ENCODE measurements around the gene MRPL18.
"Not testable (repeated sequence)": the region's sequence is repeated elsewhere in the genome, so short reads cannot be mapped to it uniquely, and the experiment has no call there.

MRPL18 gene

DNA sequence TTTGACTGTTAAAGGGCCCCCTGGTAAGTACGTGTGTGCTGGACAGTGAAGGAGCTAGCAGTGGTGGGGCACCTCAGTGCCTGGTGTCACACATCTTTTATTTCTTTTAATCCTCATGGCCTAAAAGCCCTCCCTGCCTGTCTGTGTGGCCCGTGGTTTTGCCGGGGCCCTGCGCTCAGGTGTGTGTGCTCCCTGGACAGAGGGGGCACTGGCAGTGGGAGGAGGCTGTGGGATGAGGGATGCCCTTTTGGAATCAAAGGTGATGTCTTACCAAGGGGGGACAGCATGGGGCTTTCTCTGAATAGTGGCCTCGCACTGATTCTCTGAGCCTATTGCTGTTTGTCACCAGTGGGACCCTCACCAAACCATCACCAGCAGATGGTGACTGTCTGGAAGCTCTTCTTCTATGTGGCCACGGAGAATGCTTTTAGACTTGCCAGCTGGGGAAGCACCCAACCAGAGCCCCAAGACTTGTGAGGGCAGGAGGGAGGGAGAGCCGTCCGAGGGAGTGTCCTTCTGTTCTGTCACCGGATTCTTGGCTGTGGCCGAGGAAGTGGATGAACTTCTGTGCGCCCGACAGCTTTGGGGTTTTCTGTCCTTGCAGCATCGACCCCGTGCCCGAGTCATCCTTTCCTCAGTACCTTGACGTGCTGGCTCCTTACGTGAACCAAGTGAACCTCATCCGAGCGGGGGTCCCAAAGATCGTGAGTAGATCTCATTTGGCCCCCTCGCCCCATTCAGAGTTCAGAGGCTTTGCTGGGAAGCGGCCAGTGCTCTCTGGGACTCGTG is 27.9 kb downstream of the MRPL18 start:
- DNase-seq = no peak

DNA sequence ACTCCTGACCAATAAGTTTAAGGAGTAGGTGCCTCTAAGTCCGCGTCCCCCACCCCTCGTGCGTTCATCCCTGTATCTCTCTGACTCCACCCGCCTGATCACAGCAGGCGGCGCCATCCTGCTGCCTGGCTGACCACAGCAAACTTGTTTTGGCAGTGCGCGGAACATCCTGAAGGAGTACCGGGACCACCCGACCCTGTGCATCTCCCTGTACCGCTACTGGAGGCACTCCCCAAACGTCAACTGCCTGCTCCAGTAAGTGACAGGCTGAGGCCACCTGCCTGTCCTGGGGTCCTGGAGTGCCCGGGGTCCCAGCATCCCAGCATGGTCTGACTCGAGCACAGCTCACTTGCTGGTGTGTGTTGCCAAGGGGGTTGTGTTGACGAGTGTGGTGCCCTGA is 28.8 kb downstream of the MRPL18 start:
- DNase-seq = no peak

DNA sequence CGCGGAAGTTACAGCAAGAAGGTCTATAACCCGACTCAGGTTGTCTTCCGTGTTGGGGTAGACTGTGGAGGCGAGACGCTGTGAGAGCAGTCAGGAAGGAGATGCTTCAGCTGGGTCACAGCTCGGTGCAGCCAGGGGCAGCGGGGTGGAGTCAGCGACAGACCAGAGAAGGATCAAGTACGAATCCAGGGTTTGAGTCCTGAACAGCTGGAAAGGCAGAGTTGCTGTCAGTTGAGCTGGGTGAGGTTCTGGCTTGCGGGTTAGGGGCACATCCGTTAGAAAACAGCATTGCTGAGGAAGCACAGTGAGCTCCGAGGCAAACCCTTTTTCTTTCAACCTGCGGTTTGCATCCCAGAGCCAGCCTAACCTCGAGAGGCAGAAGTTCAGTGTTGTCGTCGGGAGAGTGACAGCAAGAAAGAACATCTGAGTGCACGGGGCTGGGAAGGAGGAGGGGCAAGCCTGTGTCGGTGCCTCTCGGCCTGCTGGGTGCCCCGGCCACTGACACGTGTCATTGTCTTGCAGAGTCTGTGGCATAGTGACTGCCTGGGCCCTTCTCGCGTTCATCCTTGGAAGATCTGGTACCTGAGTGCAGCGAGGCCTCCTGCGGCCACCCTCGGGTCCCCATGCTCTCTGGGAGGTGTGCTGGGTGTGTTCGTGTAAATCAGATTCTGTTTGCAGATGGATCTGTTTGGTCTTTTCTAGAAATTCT is 29.8 kb downstream of the MRPL18 start:
- peak; percentile 44 for DNase-seq

DNA sequence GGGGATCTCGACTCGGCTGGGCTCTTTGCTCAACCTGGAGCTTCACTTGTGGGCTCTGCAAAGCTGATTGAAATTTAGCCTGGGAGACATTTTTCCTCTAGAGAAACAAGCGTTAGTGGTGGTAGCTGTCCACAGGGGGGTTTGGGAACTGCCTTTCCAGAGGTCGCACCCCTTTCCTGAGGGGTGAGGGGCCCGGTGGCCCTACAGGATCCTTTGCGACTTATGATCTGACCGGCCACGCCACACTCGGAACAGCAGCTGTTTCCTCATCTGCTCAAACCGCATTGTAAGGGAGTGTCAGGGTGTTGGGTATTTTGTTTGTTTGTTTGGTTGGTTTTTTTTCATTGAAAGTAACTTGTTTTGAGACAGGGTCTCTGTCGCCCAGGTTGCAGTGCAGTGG is 30.9 kb downstream of the MRPL18 start:
- peak; percentile 25 for DNase-seq

DNA sequence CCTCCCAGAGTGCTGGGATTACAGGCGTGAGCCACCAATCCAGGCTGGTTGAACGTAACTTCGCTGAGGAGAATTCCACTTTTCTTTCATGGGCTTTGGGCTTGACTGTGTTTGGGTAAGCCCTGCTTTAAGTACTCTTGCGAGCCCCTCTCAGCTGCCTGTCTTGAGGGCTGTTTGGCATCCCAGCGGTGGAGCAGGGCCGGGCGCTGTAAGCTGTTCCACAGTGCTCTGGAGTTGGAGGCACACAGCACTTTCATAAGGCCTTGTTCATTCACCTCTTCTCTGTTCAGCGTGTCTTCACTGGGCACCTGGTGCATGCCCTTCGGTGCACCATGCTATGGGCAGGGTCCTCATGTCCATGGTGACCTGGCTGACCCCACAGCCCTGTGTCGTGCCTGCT is 31.5 kb downstream of the MRPL18 start:
- DNase-seq = no peak

DNA sequence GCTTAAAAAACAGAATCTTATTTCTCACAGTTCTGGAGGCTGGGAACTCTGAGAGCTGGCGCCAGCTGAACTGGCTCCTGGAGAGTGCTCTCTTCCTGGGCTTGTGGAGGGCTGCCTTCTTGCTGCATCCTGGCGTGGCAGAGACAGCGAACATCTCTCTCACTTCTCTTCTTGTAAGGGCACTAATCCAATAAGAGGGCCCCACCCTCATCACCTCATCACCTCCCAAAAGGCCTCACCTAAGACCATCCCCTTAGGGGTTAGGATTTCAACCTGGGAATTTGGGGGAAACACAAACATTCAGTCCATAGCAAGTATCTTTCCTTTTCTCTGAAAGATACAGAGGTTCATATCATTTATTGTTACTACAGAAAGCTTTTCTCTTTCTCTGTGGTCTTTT is 33.7 kb downstream of the MRPL18 start:
- DNase-seq = no peak

DNA sequence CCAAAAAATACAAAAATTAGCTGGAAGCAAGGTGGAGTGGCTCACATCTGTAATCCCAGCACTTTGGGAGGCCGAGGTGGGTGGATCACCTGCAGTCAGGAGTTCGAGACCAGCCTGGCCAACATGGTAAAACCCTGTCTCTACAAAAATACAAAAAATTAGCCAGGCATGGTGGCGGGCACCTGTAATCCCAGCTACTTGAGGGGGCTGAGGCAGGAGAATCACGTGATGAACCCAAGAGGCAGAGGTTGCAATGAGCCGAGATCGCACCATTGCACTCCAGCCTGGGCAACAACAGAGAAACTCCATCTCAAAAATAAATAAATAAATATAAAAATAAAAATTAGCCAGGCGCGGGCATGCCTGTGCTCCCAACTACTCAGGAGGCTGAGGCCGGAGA is 34.4 kb downstream of the MRPL18 start:
- DNase-seq = not testable (repeated sequence)

DNA sequence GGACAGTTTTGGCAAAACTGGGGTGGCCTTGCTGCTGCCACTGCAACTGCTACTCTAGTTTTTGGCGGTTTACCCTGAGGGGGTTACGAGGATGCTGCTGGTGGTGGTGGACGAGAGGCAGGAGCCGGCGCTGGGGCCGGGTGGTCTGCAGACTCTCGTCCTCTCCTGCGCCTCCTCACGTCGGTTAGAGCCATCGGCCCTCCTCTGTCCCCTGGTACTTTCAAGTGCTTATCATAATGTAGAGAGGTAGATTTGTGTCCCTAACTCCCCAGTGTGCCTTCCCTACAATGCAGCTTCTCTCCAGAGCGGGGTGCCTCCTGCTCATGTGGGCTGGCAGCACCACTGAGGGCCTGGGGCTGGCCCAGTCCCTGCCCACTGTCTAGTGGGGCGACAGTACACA is 35.7 kb downstream of the MRPL18 start:
- DNase-seq = no peak

DNA sequence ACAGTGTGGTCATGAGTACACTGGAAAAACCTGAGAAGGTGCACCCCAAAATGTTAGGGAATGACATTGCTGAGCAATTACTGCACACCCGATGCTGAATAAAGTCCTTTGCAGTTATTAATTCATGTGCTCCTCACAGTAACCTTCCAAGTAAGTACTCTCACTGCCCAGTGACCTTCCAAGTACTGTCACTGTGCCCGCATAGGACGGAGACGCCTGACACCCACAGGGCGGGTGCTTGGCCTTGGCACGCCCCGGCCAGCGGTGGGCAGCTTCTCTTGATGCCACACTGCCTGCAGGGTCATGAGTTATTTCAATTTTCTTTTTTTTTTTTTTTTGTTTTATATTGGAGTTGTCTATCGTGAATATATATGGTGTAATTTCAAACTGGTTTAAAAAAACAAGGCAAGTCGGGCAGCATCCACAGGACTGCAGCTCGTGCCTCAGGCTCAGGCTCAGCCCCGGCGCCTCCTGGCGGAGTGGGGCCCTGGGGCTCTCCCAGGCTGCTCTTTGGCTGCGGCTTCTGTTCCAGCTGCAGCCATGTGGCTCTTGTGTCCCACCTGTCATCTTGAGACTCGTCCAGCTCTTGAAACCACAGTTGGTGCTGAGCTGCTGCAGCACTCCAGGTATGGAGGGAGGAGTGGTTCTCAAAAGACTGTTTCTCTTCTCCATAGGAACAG is 36.8 kb downstream of the MRPL18 start:
- DNase-seq = no peak

DNA sequence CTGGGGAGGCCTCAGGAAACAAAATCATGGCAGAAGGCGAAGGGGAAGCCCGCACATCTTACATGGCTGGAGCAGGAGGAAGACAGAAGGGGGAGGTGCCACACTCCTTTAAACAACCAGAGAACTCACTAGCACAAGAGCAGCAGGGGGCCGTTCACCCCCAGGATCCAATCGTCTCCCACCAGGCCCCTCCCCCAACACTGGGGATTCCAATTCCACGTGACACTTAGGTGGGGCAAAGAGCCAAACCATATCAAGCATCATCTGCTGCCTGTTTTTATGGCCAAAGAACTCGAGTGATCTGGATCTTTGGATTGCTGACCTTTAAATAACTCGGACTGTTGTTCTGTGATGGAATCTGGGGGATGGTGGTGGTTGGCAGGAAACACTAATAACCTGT is 37.8 kb downstream of the MRPL18 start:
- no peak for DNase-seq

DNA sequence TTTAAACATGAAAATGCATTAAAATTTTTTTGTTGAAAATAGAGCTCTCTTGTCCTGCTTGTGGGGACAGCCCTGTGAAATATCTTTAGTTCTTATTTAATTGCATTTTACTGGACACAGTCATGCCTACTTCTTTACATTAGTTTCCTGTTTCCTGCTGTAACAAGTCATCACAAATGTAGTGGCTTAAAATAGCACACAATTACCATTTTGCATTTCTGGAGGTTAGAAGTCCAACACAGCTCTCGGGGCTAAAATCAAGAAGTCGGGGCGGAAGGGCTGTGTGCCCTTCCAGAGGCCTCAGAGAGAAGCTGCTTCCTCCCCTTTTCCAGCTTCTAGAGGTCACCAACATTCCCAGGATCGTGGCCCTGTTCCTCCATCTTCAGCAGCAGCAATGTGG is 39.3 kb downstream of the MRPL18 start:
- no peak for DNase-seq

DNA sequence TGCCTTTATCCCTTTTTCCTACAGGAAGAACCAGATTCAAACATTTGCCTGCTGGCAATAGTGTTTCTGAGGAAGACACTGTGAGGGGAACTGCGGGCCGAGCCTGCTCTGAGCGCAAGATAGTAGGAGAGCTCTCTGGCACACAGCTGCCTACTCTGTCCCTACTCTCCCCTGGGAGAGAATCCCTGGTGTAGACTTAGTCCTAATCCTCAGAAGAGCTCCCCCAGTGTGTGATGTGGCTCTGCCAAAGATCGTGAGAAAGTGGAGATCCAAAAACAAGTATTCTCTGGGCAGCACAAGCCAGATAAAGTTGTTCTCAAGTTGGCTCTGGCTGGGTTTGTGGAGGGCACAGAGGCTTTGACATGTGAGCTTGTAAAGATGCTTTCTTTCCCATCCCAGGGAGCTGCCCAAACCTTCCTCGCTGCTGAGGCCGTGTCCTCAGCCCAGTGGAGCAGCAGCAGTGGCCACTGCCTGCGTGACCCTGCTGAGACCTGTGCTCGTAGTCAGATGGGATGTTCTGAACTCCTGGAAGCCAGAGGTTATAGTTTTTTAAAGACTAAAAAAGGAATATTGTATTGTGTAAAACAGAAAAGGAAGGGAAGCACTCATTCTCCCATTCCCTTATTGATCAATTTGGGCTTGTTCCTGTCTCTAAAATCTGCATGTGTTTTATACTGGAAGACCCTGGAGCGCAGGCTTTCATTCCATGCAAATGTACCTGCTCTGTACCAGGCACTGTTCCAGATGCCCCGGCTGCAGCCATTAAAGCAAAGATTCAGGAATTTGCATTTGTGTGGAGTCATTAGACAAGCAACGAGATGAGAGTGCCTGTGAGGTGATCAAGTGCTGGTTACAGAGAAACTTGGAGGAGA is 40.5 kb downstream of the MRPL18 start:
- no peak for DNase-seq

DNA sequence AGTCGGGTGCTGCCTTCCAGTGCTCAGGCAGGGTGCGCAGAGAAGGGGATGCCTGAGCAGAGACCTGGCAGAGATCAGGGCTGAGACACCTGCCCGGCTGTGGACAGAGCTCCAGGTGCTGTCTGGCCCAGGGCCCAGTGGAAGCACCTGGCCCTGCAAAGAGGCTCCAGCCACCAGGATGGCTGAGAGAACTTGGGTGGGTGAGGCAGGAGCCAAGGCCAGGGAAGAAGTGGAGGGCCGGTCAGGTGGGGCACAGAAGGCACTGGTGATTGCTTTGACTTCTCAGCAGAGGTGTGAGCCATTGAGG is 41.1 kb downstream of the MRPL18 start:
- DNase-seq = no peak

DNA sequence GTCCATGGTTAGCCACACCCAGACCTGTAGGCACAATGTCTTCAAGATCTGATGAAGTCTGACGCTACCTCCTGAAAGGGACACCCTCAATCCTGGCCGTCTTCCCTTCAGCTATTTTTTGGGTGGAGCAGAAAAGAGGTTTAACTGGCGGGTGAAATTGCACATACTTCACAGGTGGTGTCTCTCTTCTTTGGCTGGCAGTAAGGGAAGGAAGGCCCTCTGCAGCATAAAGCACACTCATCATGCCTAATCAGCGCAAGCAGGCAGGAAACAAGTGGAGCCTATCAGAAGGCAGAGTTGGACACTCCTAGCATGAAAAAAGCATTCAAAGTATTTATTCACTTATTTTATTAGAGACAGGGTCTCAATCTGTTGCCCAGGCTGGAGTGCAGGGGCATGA is 42.7 kb downstream of the MRPL18 start:
- DNase-seq = peak; percentile 52

DNA sequence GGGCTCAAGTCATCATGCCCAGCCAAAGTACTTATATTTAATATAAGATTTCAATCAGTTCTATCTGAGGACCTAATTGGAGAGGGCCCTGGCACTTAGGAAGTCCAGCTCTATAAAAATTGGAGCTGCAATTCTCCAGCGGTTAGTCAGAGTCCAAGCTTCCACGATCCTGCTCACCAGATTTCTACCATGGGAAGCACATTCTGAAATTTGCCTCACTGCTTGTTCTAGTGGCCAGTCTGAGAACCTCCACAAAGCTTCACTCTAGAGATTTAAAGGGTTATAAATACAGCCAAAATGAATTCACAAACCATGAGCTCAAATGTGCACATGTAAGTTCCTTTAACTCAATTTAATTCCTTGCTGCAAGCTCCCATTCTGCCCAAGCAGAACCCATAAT is 43.3 kb downstream of the MRPL18 start:
- no peak for DNase-seq

DNA sequence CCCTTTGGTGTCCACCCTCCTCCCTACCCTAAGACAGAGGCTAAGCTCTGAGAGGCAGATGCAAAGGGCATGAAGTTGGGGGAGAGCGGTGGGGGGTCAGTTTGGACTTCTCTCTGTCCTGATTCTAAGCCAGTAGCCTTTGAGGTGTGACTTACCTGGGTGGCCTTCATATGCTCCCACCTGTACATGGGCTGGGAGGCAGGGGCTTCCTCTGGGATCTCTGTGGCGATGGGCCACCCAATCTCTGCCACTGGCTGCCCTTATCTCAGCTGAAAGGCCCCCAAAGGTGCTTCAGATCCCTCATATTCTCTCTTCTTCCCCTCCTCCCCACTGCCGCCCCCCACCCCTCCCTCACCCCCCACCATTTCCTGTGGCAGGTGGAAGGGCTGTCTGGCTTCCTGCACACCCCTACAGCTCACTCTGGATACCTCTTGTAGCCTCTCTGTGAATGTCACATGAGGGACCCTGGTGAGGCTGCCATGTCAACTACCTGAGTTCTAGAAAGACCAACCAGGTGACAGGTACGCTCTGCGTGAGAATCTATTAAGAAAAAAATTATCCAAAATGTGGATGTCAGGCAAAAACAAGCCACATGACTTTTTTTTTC is 43.8 kb downstream of the MRPL18 start:
- DNase-seq = no peak

DNA sequence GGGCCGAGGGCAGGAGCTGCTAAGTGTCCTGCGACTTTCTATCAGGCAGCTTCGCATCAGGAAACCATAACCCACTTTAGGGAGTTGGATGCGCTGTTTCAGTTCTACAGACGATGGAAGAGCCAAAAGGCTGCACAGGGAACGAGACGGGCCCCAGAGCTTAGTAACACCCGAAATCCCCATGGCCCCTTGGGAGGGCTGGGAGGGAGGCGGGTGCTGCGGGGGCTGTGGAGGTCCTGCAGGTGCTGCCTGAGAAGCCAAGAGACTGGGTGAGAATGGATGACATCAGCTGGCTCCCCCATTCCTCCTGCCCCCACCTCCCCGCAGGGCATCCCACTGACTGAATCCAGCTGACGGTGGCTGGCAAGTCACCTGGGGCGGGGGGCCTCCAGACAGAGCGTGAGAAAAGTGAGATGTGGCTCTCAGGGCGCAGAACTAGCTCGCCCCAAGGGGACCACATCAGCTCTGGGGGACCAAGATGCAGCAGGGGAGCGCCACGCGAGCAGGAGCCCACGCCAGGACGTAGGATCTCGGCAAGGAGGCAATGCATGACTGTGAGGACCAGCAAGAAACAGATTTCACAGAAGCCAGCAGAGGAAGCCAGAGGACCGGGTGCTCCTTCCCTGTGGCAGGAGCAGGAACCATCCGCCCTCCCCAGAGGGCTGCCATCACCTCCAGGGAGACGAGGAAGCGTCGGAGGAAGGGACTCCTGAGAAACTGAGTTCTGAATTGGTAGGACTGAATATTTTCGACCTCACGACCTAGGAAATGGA is 46.6 kb downstream of the MRPL18 start:
- DNase-seq = no peak

DNA sequence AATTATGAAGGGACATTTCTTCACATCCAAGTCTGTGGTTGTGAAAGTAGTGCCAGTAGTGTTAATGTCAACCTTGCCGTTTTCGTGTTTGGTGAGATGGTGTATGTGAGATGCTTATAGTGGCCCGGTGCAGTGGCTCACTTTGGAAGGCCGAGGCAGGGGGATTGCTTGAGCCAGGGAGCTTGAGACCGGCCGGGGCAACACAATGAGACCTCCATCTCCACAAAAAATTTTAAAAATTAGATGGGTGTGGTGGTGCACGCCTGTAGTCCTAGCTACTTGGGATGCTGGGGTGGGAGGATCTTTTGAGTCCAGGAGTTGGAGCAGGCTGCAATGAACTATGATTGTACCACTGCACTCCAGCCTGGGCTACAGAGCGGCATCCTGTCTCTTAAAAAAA is 47.2 kb downstream of the MRPL18 start:
- DNase-seq = no peak

DNA sequence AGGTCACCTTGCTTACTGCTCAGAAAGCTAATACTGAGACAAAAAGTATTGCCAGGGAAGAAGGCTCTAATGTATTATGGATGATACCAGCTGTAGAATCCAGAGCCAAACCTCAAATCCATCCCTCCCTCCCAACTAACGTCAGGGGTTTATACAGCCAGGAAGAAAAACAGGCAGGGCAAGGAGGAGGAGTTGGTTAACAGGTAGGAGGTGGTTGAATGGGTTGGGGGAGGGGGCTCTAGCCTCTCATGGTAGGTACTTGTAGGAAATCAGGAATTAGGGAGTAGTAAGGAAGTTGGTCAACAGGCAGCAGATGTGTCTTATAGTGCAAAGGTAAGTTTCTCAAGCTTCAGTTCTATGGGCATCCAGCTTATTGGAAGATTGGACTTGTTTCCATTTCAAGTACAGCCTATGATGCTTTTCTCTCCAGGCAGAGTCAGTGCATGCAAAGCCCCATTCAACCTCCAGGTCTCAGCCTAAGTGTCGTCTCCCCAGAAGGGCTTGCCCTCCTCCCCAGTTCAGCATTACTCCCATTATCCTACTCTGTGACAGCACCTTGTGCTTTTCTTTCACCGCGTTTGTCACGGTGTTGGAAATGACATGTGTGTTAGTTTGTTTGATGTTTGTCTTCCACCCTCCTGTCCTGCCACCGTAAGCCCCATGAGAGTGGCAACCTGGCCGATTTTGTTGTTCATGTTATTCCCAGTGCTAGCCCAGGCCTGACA is 47.9 kb downstream of the MRPL18 start:
- DNase-seq = no peak

DNA sequence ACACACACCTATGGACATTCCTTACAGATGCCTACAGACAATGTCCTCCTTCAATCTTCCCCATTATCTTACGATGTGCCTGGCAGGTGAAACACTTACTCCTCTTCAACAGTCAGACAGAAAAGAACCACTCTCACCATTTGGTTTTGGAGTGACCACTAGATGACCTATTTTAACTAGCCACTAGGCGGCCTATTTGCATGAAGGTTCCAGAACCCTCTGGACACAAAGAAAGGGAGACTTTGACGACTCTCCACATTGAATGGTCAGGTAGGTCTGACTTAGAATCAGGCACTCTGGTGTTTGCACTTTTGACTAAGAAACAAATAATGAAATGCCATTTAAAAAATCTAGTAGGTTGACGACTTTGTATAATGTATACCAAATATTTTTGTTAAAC is 51.8 kb downstream of the MRPL18 start:
- no peak for DNase-seq
